A549 treated with ZK216348 at 1 μM for 4 hours (cell line): ENCODE data around the gene ZNF423. TPM values are rescaled to one million over a fixed set of nuclear protein-coding genes. Genes with fewer than 3 reads are reported as not detected.

Experiments
- total RNA-seq: library from RNA; stranded (reverse); fragments of 200-300 nt; extraction: Qiagen RNA extraction; gene quantifications from 5 replicates; pipeline ENCODE4 v1.2.3, GENCODE V29; 2022; ENCODE audit warnings: low read depth

ZNF423 gene
- total RNA-seq: 0.07 to 0.31 TPM (median 0.14 TPM) in 5 replicates

DNA sequence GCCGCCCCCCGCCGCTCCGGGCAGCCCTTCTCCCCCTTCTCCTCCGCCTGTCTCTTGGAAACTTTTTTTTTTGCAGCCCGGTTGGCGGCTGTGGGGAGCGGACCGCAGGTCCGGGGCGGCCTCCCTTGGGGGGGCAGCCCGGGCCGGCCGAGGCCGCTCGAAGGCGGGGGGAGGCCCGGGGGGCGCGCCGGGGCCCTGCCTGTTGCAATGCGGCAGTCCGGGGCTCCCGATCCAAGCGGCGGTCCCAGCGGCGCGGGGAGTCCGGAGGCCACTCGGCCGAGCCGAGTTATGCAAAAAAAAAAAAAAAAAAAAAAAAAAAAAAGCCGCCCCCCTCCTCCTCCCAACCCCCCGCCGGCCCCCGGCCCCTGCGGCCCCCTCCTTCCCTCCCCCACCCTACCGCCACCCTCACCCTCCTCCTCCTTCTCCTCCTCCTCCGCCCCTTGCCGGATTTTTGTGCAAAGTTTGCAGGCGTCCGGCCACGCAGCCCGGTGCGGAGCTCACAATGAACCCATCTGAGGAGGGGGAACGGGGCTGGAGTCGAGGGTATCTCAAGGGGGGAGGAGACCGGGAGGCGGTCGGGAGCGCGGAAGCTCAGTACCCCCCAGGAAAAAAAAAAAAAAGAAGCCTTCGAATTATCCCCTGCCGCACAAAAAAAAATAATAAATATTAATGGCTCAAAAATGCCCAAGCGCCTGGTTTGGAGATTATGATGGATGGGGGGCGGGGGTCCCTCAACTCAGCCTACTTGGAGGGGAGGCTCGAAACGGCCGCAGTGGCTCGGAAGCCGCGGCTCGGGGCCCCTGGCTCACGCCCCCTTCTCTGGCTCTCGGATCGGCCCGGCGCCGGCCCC is at the start of gene ZNF423:
Gene ZNF423 (minus strand): TSS at position 291 of the 850 bp plus-strand sequence. CDS start 338 bp downstream, outside the sequence.

Other genes with a start within 250 kb of the ZNF423 start
- gene CNEP1R1, start 169.1 kb upstream of the ZNF423 start, total RNA-seq: 11.0 to 23.6 TPM (median 20.2 TPM) in 5 replicates
- gene HEATR3, start 209.9 kb upstream of the ZNF423 start, total RNA-seq: 11.5 to 15.0 TPM (median 14.1 TPM) in 5 replicates